ENCODE data around the gene OXLD1. TPM values are rescaled to one million over a fixed set of nuclear protein-coding genes. Genes with fewer than 3 reads are reported as not detected.
"Not testable (repeated sequence)": the region's sequence is repeated elsewhere in the genome, so short reads cannot be mapped to it uniquely, and the experiment has no call there.

Gene OXLD1
- total RNA-seq, 1 experiment from 2014 or later, result 78.7 TPM

- no peaks in the 10 kb centered on the region; the same call in 1 of the 2 replicates for H3K36me3 ChIP-seq (ENCODE audit: insufficient read depth, low read length)
- no peaks in the 10 kb centered on the region for H3K9me2 ChIP-seq (replicated peaks; ENCODE audit: insufficient read depth, low read length)
- H3K9me3 ChIP-seq (ENCODE audit: low read length), result no peaks in the 10 kb centered on the region
- no peaks in the 10 kb centered on the region for H3K27me3 ChIP-seq (ENCODE audit: low read length)
- peak overlapping the region; percentile 99 for H3K9ac ChIP-seq (ENCODE audit: low read length)
- H3K4me3 ChIP-seq (ENCODE audit: low read length), result peak overlapping the region; percentile 100
- no peak for DNase-seq
- peak overlapping the region; percentile 99 for H3K4me2 ChIP-seq (ENCODE audit: low read depth, low read length, poor library complexity, severe bottlenecking)
- peaks cover 7% of the 10 kb centered on the region; the same call in 1 of the 2 replicates for H4K20me1 ChIP-seq (ENCODE audit: insufficient read depth, low read depth, low read length)
- H3K27ac ChIP-seq (ENCODE audit: low read length), result peak overlapping the region; percentile 58; the same call in 1 of the 2 replicates
- no peak overlapping the region for H2AFZ ChIP-seq (ENCODE audit: low read length)
- H3K79me2 ChIP-seq (ENCODE audit: low read length), result peaks cover 53% of the 10 kb centered on the region
- H3K4me1 ChIP-seq (ENCODE audit: low read length), result peaks cover 15% of the 10 kb centered on the region
Measured at GRCh38 chr17:81635973-81636504, 30.4 kb downstream of the OXLD1 start.

- Histone ChIP-seq H3K9me3 (ENCODE audit: low read length) (no peaks in the 10 kb centered on the region), H3K27me3 (ENCODE audit: low read length) (no peaks in the 10 kb centered on the region), H3K4me2 (ENCODE audit: low read depth, low read length, poor library complexity, severe bottlenecking) (peak overlapping the region; percentile 99), H3K4me3 (ENCODE audit: low read length) (peak overlapping the region; percentile 100), H4K20me1 (ENCODE audit: insufficient read depth, low read depth, low read length) (peaks cover 7% of the 10 kb centered on the region; the same call in 1 of the 2 replicates), H3K9me2 (replicated peaks; ENCODE audit: insufficient read depth, low read length) (no peaks in the 10 kb centered on the region), H2AFZ (ENCODE audit: low read length) (no peak overlapping the region), H3K79me2 (ENCODE audit: low read length) (peaks cover 53% of the 10 kb centered on the region), H3K4me1 (ENCODE audit: low read length) (peaks cover 15% of the 10 kb centered on the region), H3K27ac (ENCODE audit: low read length) (no peak overlapping the region), H3K36me3 (ENCODE audit: insufficient read depth, low read length) (no peaks in the 10 kb centered on the region; the same call in 1 of the 2 replicates), H3K9ac (ENCODE audit: low read length) (peak overlapping the region; percentile 99)
- DNase-seq, result no peak
Measured at GRCh38 chr17:81635431-81635830, 31.0 kb downstream of the OXLD1 start.

- Histone ChIP-seq H3K9me3 (ENCODE audit: low read length) (no peaks in the 10 kb centered on the region), H4K20me1 (ENCODE audit: insufficient read depth, low read depth, low read length) (peaks cover 6% of the 10 kb centered on the region; the same call in 1 of the 2 replicates), H2AFZ (ENCODE audit: low read length) (no peak overlapping the region), H3K9ac (ENCODE audit: low read length) (no peak overlapping the region), H3K9me2 (replicated peaks; ENCODE audit: insufficient read depth, low read length) (no peaks in the 10 kb centered on the region), H3K27ac (ENCODE audit: low read length) (no peak overlapping the region), H3K36me3 (ENCODE audit: insufficient read depth, low read length) (peaks cover 23% of the 10 kb centered on the region), H3K27me3 (ENCODE audit: low read length) (no peaks in the 10 kb centered on the region), H3K4me3 (ENCODE audit: low read length) (no peak overlapping the region), H3K4me2 (ENCODE audit: low read depth, low read length, poor library complexity, severe bottlenecking) (no peak overlapping the region), H3K79me2 (ENCODE audit: low read length) (peaks cover 50% of the 10 kb centered on the region), H3K4me1 (ENCODE audit: low read length) (peaks cover 11% of the 10 kb centered on the region)
- no peak for DNase-seq
Measured at GRCh38 chr17:81631482-81631881, 34.9 kb downstream of the OXLD1 start.

DNA sequence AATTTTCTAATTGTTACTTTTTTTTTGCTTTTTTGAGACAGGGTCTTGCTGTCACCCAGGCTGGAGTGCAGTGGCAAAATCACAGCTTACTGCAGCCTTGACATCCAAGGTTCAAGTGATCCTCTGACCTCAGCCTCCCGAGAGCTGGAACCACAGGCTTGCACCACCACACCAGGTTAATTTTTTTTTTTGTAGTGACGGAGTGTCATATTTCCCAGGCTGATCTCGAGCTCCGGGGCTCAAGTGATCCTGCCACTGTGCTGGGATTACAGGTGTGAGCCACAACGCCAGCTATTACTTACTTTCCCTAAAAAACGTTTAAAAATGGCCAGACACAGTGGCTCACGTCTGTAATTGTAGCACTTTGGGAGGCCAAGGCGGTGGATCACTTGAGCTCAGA, 36.1 kb downstream of the OXLD1 start:
- no peak overlapping the region for H3K9ac ChIP-seq (ENCODE audit: low read length)
- no peaks in the 10 kb centered on the region for H3K27me3 ChIP-seq (ENCODE audit: low read length)
- H3K4me2 ChIP-seq (ENCODE audit: low read depth, low read length, poor library complexity, severe bottlenecking), result no peak overlapping the region
- H3K9me3 ChIP-seq (ENCODE audit: low read length), result no peaks in the 10 kb centered on the region
- no peaks in the 10 kb centered on the region for H3K9me2 ChIP-seq (replicated peaks; ENCODE audit: insufficient read depth, low read length)
- DNase-seq, result no peak
- H3K79me2 ChIP-seq (ENCODE audit: low read length), result peaks cover 41% of the 10 kb centered on the region
- H3K27ac ChIP-seq (ENCODE audit: low read length), result no peak overlapping the region
- H3K4me1 ChIP-seq (ENCODE audit: low read length), result peaks cover 2% of the 10 kb centered on the region
- H2AFZ ChIP-seq (ENCODE audit: low read length), result no peak overlapping the region
- H3K4me3 ChIP-seq (ENCODE audit: low read length), result no peak overlapping the region
- H4K20me1 ChIP-seq (ENCODE audit: insufficient read depth, low read depth, low read length), result no peaks in the 10 kb centered on the region
- H3K36me3 ChIP-seq (ENCODE audit: insufficient read depth, low read length), result peaks cover 32% of the 10 kb centered on the region

- no peaks in the 10 kb centered on the region for H3K4me1 ChIP-seq (ENCODE audit: low read length)
- no peaks in the 10 kb centered on the region for H4K20me1 ChIP-seq (ENCODE audit: insufficient read depth, low read depth, low read length)
- H3K27ac ChIP-seq (ENCODE audit: low read length), result no peak overlapping the region
- H3K79me2 ChIP-seq (ENCODE audit: low read length), result peaks cover 18% of the 10 kb centered on the region
- no peak overlapping the region for H3K4me2 ChIP-seq (ENCODE audit: low read depth, low read length, poor library complexity, severe bottlenecking)
- no peak overlapping the region for H3K9ac ChIP-seq (ENCODE audit: low read length)
- no peaks in the 10 kb centered on the region for H3K9me3 ChIP-seq (ENCODE audit: low read length)
- peaks cover 46% of the 10 kb centered on the region for H3K36me3 ChIP-seq (ENCODE audit: insufficient read depth, low read length)
- H3K9me2 ChIP-seq (replicated peaks; ENCODE audit: insufficient read depth, low read length), result no peaks in the 10 kb centered on the region
- no peaks in the 10 kb centered on the region for H3K27me3 ChIP-seq (ENCODE audit: low read length)
- no peak overlapping the region for H2AFZ ChIP-seq (ENCODE audit: low read length)
- H3K4me3 ChIP-seq (ENCODE audit: low read length), result no peak overlapping the region
- DNase-seq, result no peak
Measured at GRCh38 chr17:81621494-81622130, 44.8 kb downstream of the OXLD1 start.

- not testable (repeated sequence) for H3K9me3 ChIP-seq (ENCODE audit: low read length); H3K27me3 ChIP-seq (ENCODE audit: low read length); DNase-seq; H3K9me2 ChIP-seq (replicated peaks; ENCODE audit: insufficient read depth, low read length); H3K9ac ChIP-seq (ENCODE audit: low read length); H3K4me1 ChIP-seq (ENCODE audit: low read length); H3K4me2 ChIP-seq (ENCODE audit: low read depth, low read length, poor library complexity, severe bottlenecking); H4K20me1 ChIP-seq (ENCODE audit: insufficient read depth, low read depth, low read length); H2AFZ ChIP-seq (ENCODE audit: low read length); H3K4me3 ChIP-seq (ENCODE audit: low read length); H3K27ac ChIP-seq (ENCODE audit: low read length)
- Histone ChIP-seq H3K36me3 (ENCODE audit: insufficient read depth, low read length) (peaks cover 35% of the 10 kb centered on the region), H3K79me2 (ENCODE audit: low read length) (peaks cover 34% of the 10 kb centered on the region)
Measured at GRCh38 chr17:81618307-81618706, 48.1 kb downstream of the OXLD1 start.

GRCh38 chr17:81616877-81617276, 49.5 kb downstream of the OXLD1 start:
- H3K9me2 ChIP-seq (replicated peaks; ENCODE audit: insufficient read depth, low read length), result no peaks in the 10 kb centered on the region
- H3K79me2 ChIP-seq (ENCODE audit: low read length), result peaks cover 48% of the 10 kb centered on the region
- no peak overlapping the region for H3K4me2 ChIP-seq (ENCODE audit: low read depth, low read length, poor library complexity, severe bottlenecking)

DNA sequence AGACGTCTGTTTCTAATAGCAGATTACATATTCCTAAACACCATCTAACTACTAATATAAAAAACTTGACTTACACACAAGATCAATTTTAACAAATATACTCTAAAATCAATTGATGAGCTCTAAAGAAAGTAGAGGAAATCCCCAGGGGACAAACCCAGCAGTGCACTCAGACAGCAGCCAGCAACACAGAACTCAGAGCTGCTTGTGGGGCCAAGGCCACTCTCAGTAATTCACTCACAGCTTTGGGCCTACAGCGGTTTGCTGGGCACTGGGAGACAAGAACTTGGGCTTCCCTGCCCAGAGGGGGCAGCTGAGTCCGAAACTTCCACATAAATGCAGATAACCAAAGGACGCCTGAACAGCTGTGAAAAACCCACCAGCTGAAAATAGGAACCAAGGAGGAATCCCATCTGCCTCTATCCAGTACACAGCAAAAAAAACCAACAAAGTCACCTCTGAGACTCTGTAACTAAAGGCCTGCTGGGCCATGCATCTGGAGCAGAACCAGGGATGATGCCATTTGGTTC, 50.9 kb downstream of the OXLD1 start:
- H3K36me3 ChIP-seq (ENCODE audit: insufficient read depth, low read length), result peaks cover 18% of the 10 kb centered on the region
- H3K79me2 ChIP-seq (ENCODE audit: low read length), result peaks cover 44% of the 10 kb centered on the region
- H3K27me3 ChIP-seq (ENCODE audit: low read length), result no peaks in the 10 kb centered on the region
- no peak for DNase-seq
- H3K4me2 ChIP-seq (ENCODE audit: low read depth, low read length, poor library complexity, severe bottlenecking), result no peak overlapping the region
- no peak overlapping the region for H2AFZ ChIP-seq (ENCODE audit: low read length)
- no peak overlapping the region for H3K27ac ChIP-seq (ENCODE audit: low read length)
- H3K9me3 ChIP-seq (ENCODE audit: low read length), result no peaks in the 10 kb centered on the region
- H3K4me3 ChIP-seq (ENCODE audit: low read length), result no peak overlapping the region
- H3K4me1 ChIP-seq (ENCODE audit: low read length), result no peaks in the 10 kb centered on the region
- no peaks in the 10 kb centered on the region for H4K20me1 ChIP-seq (ENCODE audit: insufficient read depth, low read depth, low read length)
- no peaks in the 10 kb centered on the region for H3K9me2 ChIP-seq (replicated peaks; ENCODE audit: insufficient read depth, low read length)
- no peak overlapping the region for H3K9ac ChIP-seq (ENCODE audit: low read length)

More at GRCh38 chr17:81616877-81617276, 49.5 kb downstream of the OXLD1 start:
- Histone ChIP-seq H3K27ac (ENCODE audit: low read length) (no peak overlapping the region), H3K27me3 (ENCODE audit: low read length) (no peaks in the 10 kb centered on the region), H3K36me3 (ENCODE audit: insufficient read depth, low read length) (peaks cover 32% of the 10 kb centered on the region), H3K4me3 (ENCODE audit: low read length) (no peak overlapping the region), H2AFZ (ENCODE audit: low read length) (no peak overlapping the region), H3K9me3 (ENCODE audit: low read length) (no peaks in the 10 kb centered on the region), H4K20me1 (ENCODE audit: insufficient read depth, low read depth, low read length) (no peaks in the 10 kb centered on the region), H3K4me1 (ENCODE audit: low read length) (no peaks in the 10 kb centered on the region), H3K9ac (ENCODE audit: low read length) (no peak overlapping the region)
- no peak for DNase-seq

Measured in Karpas-422 (cell line).